Immature natural killer cell (primary cell): ENCODE results near the gene KCNN3. TPM values are rescaled to one million over a fixed set of nuclear protein-coding genes. Genes with fewer than 3 reads are reported as not detected.
A peak's percentile ranks its signal among the peaks of the same experiment; 100 is the strongest.

Experiments used
- DNase-seq, 3 donors: peaks; one replicate each; pipeline ENCODE4 v3.0.0; 2022; ENCODE audit warnings: mixed read lengths in 1 of 3
- H3K27ac Mint-ChIP-seq, 6 donors: one replicate each; pipeline ENCODE4 v1.8.0; 2020; ENCODE audit warnings: mixed read lengths in 6 of 6, mild to moderate bottlenecking in 5 of 6, inconsistent platforms in 4 of 6, moderate library complexity in 3 of 6
- H3K27me3 Mint-ChIP-seq, 3 donors: one replicate each; pipeline ENCODE4 v1.8.0; 2020 to 2021; ENCODE audit warnings: low read depth in 3 of 3, mild to moderate bottlenecking in 3 of 3, mixed read lengths in 3 of 3, moderate library complexity in 3 of 3, inconsistent platforms in 1 of 3
- H3K36me3 Mint-ChIP-seq, 3 donors: one replicate each; pipeline ENCODE4 v1.8.0; 2020; ENCODE audit warnings: mixed read lengths in 3 of 3, inconsistent platforms in 2 of 3, mild to moderate bottlenecking in 2 of 3
- H3K4me1 Mint-ChIP-seq, 2 donors: one replicate each; pipeline ENCODE4 v1.8.0; 2020; ENCODE audit warnings: inconsistent platforms in 2 of 2, mild to moderate bottlenecking in 2 of 2, mixed read lengths in 2 of 2, moderate library complexity in 1 of 2
- H3K4me3 Mint-ChIP-seq, 5 donors: one replicate each; pipeline ENCODE4 v1.8.0; 2020; ENCODE audit warnings: mild to moderate bottlenecking in 5 of 5, mixed read lengths in 5 of 5, inconsistent platforms in 3 of 5, moderate library complexity in 3 of 5
- H3K9me3 Mint-ChIP-seq, 6 donors: one replicate each; pipeline ENCODE4 v1.8.0; 2020; ENCODE audit warnings: mild to moderate bottlenecking in 6 of 6, mixed read lengths in 6 of 6, inconsistent platforms in 4 of 6, moderate library complexity in 3 of 6
- polyA plus RNA-seq, 3 donors: library from polyadenylated mRNA; unstranded; fragments of 300-500 nt; fragmentation: Illumina TruSeq; gene quantifications; one replicate each; pipeline ENCODE4 v1.2.3, GENCODE V29; 2021

KCNN3 gene
- polyA plus RNA-seq, 3 donors from 2014 or later = not detected

- Mint-ChIP-seq H3K4me1 (no peaks in the 10 kb centered on the region), H3K27ac (no peak overlapping the region), H3K9me3 (no peaks in the 10 kb centered on the region), H3K36me3 (no peaks in the 10 kb centered on the region), H3K27me3 (peaks cover 8 to 27% (median 13%) of the 10 kb centered on the region in 3 donors), H3K4me3 (no peak overlapping the region)
- no peak for DNase-seq
These were observed 113.1 kb downstream of the KCNN3 start for GRCh38 chr1:154756793-154757548.

GRCh38 chr1:154755858-154756730 is 114.0 kb downstream of the KCNN3 start:
- peaks cover 4 to 29% (median 11%) of the 10 kb centered on the region in 3 donors for H3K27me3 Mint-ChIP-seq
- no peaks in the 10 kb centered on the region for H3K36me3 Mint-ChIP-seq
- H3K27ac Mint-ChIP-seq = no peak overlapping the region
- no peaks in the 10 kb centered on the region for H3K9me3 Mint-ChIP-seq
- H3K4me1 Mint-ChIP-seq = no peaks in the 10 kb centered on the region
- H3K4me3 Mint-ChIP-seq = no peak overlapping the region
- no peak for DNase-seq

GRCh38 chr1:154753426-154753825 is 116.7 kb downstream of the KCNN3 start:
- no peak for DNase-seq
- Mint-ChIP-seq H3K4me3 (no peak overlapping the region), H3K36me3 (no peaks in the 10 kb centered on the region), H3K27ac (no peak overlapping the region), H3K4me1 (peaks cover 2 to 6% of the 10 kb centered on the region in 2 donors), H3K9me3 (no peaks in the 10 kb centered on the region), H3K27me3 (peaks cover 1 to 23% (median 9%) of the 10 kb centered on the region in 3 donors)

- H3K4me3 Mint-ChIP-seq = no peak overlapping the region
- peaks cover 1 to 27% (median 9%) of the 10 kb centered on the region in 3 donors for H3K27me3 Mint-ChIP-seq
- H3K27ac Mint-ChIP-seq = no peak overlapping the region
- H3K36me3 Mint-ChIP-seq = no peaks in the 10 kb centered on the region
- H3K4me1 Mint-ChIP-seq = peaks cover 12 to 16% of the 10 kb centered on the region in 2 donors
- no peak for DNase-seq
- H3K9me3 Mint-ChIP-seq = no peaks in the 10 kb centered on the region
These were observed 117.6 kb downstream of the KCNN3 start for GRCh38 chr1:154752273-154753030.

- H3K9me3 Mint-ChIP-seq = no peaks in the 10 kb centered on the region
- peaks cover 1 to 31% (median 9%) of the 10 kb centered on the region in 3 donors for H3K27me3 Mint-ChIP-seq
- DNase-seq = no peak
- no peak overlapping the region for H3K4me3 Mint-ChIP-seq
- H3K4me1 Mint-ChIP-seq = peaks cover 20 to 23% of the 10 kb centered on the region in 2 donors
- no peak overlapping the region for H3K27ac Mint-ChIP-seq
- no peaks in the 10 kb centered on the region for H3K36me3 Mint-ChIP-seq
These were observed 118.4 kb downstream of the KCNN3 start for GRCh38 chr1:154751690-154752089.

- Mint-ChIP-seq H3K27ac (no peak overlapping the region), H3K27me3 (peaks cover 0 to 29% (median 9%) of the 10 kb centered on the region in 3 donors), H3K9me3 (no peaks in the 10 kb centered on the region), H3K4me3 (no peak overlapping the region), H3K36me3 (no peaks in the 10 kb centered on the region), H3K4me1 (peaks cover 27 to 31% of the 10 kb centered on the region in 2 donors)
- no peak for DNase-seq
These were observed 119.1 kb downstream of the KCNN3 start for GRCh38 chr1:154750681-154751665.

GRCh38 chr1:154749078-154749760 is 120.9 kb downstream of the KCNN3 start:
- Mint-ChIP-seq H3K4me1 (peaks cover 42 to 45% of the 10 kb centered on the region in 2 donors), H3K27ac (no peak overlapping the region), H3K27me3 (peaks cover 0 to 25% (median 5%) of the 10 kb centered on the region in 3 donors), H3K4me3 (no peak overlapping the region), H3K36me3 (no peaks in the 10 kb centered on the region), H3K9me3 (no peaks in the 10 kb centered on the region)
- DNase-seq = no peak

- H3K4me3 Mint-ChIP-seq = peak overlapping the region; percentile 52 to 75 (median 69)
- H3K27ac Mint-ChIP-seq = peak overlapping the region; percentile 21 to 88 (median 72)
- no peak for DNase-seq
- peaks cover 0 to 27% (median 3%) of the 10 kb centered on the region in 3 donors for H3K27me3 Mint-ChIP-seq
- H3K36me3 Mint-ChIP-seq = no peaks in the 10 kb centered on the region
- no peaks in the 10 kb centered on the region for H3K9me3 Mint-ChIP-seq
- peaks cover 48 to 50% of the 10 kb centered on the region in 2 donors for H3K4me1 Mint-ChIP-seq
These were observed 121.7 kb downstream of the KCNN3 start for GRCh38 chr1:154748405-154748775.

- Mint-ChIP-seq H3K27ac (peak overlapping the region; percentile 21 to 88 (median 72)), H3K36me3 (no peaks in the 10 kb centered on the region), H3K4me3 (peak overlapping the region; percentile 52 to 75 (median 69)), H3K4me1 (peaks cover 48 to 50% of the 10 kb centered on the region in 2 donors), H3K27me3 (peaks cover 0 to 22% (median 3%) of the 10 kb centered on the region in 3 donors), H3K9me3 (no peaks in the 10 kb centered on the region)
- peak; percentile 23 to 49 (median 45) for DNase-seq
These were observed 122.2 kb downstream of the KCNN3 start for GRCh38 chr1:154747740-154748404.

- no peak for DNase-seq
- Mint-ChIP-seq H3K27me3 (peaks cover 0 to 21% (median 3%) of the 10 kb centered on the region in 3 donors), H3K9me3 (no peaks in the 10 kb centered on the region), H3K27ac (peak overlapping the region in 5 of 6 donors; percentile 21 to 88 (median 67)), H3K4me1 (peaks cover 48 to 50% of the 10 kb centered on the region in 2 donors), H3K36me3 (no peaks in the 10 kb centered on the region), H3K4me3 (peak overlapping the region in 4 of 5 donors; percentile 52 to 75 (median 69))
These were observed 122.7 kb downstream of the KCNN3 start for GRCh38 chr1:154747380-154747739.

GRCh38 chr1:154746622-154747299 is 123.3 kb downstream of the KCNN3 start:
- H3K27me3 Mint-ChIP-seq = peaks cover 0 to 19% (median 3%) of the 10 kb centered on the region in 3 donors
- no peak for DNase-seq
- H3K36me3 Mint-ChIP-seq = no peaks in the 10 kb centered on the region
- H3K27ac Mint-ChIP-seq = peak overlapping the region in 1 of 6 donors; percentile 53
- no peaks in the 10 kb centered on the region for H3K9me3 Mint-ChIP-seq
- peak overlapping the region in 2 of 5 donors; percentile 27 to 34 for H3K4me3 Mint-ChIP-seq
- peaks cover 48 to 50% of the 10 kb centered on the region in 2 donors for H3K4me1 Mint-ChIP-seq
